ENCODE results near the gene CA11.

DNA sequence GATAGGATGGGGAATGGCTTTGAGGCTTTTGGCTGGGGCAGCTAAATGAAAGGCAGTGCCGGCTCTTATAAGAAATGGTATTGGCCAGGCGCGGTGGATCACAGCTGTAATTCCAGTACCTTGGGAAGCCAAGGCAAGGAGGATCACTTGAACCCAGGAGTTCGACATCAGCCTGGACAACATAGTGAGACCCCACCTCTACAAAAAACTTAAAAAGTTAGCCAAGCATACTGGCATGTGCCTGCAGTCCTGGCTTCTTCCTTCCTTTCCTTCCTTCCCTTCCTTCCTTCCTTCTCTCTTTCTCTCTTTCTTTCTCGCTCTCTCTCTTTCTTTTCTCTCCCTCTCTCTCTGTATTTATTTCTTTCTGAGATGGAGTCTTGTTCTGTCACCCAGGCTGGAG, 3.1 kb downstream of the CA11 start:
- TF ChIP-seq, protein P1, sequence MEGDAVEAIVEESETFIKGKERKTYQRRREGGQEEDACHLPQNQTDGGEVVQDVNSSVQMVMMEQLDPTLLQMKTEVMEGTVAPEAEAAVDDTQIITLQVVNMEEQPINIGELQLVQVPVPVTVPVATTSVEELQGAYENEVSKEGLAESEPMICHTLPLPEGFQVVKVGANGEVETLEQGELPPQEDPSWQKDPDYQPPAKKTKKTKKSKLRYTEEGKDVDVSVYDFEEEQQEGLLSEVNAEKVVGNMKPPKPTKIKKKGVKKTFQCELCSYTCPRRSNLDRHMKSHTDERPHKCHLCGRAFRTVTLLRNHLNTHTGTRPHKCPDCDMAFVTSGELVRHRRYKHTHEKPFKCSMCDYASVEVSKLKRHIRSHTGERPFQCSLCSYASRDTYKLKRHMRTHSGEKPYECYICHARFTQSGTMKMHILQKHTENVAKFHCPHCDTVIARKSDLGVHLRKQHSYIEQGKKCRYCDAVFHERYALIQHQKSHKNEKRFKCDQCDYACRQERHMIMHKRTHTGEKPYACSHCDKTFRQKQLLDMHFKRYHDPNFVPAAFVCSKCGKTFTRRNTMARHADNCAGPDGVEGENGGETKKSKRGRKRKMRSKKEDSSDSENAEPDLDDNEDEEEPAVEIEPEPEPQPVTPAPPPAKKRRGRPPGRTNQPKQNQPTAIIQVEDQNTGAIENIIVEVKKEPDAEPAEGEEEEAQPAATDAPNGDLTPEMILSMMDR (IDR thresholded peaks at IDR 0.05): no peak
- TF ChIP-seq POLR2A (IDR thresholded peaks at IDR 0.05) (no peak), POLR2AphosphoS5 (IDR thresholded peaks at IDR 0.05) (no peak)
